GM23338 (cell line): Measurements from ENCODE around the gene ZNF71.

Source experiments
- CREB1 ChIP-seq: fragments of 250-450 bp; sonication (Bioruptor Pico); IDR thresholded peaks from 2 replicates; pipeline ENCODE4 v1.5.0; 2020; ENCODE audit warnings: low read depth, mild to moderate bottlenecking, moderate library complexity
- CTCF ChIP-seq, 2 experiments: fragments of 200-600 bp in 1 of 2; sonication (generic) in 1 of 2; conservative IDR thresholded peaks; 2 replicates each; pipeline versions ENCODE4 v1.5.1 to v1.6.1; 2016 to 2017; ENCODE audit warnings: antibody characterized with exemption in 2 of 2, low read depth in 2 of 2, mild to moderate bottlenecking in 2 of 2, moderate library complexity in 1 of 2
- ETS1 ChIP-seq: IDR thresholded peaks from 2 replicates; pipeline ENCODE4 v1.6.1; 2016; ENCODE audit warnings: antibody characterized with exemption
- EZH2 ChIP-seq: fragments of 200-600 bp; sonication (generic); IDR thresholded peaks from one replicate; pipeline ENCODE4 v1.8.0; 2017; ENCODE audit warnings: antibody characterized with exemption, mild to moderate bottlenecking, low read depth; ENCODE audit not compliant: unreplicated experiment
- EZH2phosphoT487 ChIP-seq: fragments of 200-600 bp; sonication (generic); IDR thresholded peaks from one replicate; pipeline ENCODE4 v1.8.1; 2018; ENCODE audit warnings: antibody characterized with exemption; ENCODE audit not compliant: unreplicated experiment
- JUNB ChIP-seq: IDR thresholded peaks from one replicate; pipeline ENCODE4 v1.6.1; 2016; ENCODE audit warnings: antibody characterized with exemption; ENCODE audit not compliant: unreplicated experiment
- NANOG ChIP-seq: IDR thresholded peaks from 2 replicates; pipeline ENCODE4 v1.6.1; 2016; ENCODE audit warnings: antibody characterized with exemption, borderline replicate concordance
- POLR2AphosphoS5 ChIP-seq: IDR thresholded peaks from 2 replicates; pipeline ENCODE4 v1.6.1; 2016; ENCODE audit warnings: antibody characterized with exemption, low read depth
- REST ChIP-seq: IDR thresholded peaks from one replicate; pipeline ENCODE4 v1.6.1; 2018; ENCODE audit warnings: antibody characterized with exemption; ENCODE audit not compliant: unreplicated experiment
- ZNF114 ChIP-seq: fragments of 250-450 bp; sonication (Bioruptor Pico); IDR thresholded peaks from 2 replicates; pipeline ENCODE4 v1.5.0; 2020; ENCODE audit warnings: mild to moderate bottlenecking, moderate library complexity

- TF ChIP-seq CTCF (conservative IDR thresholded peaks at IDR 0.05; ENCODE audit: low read depth in 2 of 2) (no peak), EZH2phosphoT487 (no peak), NANOG (no peak), ETS1 (no peak), POLR2AphosphoS5 (no peak), EZH2 (no peak), CREB1 (CRISPR knock-in tag) (no peak), REST (peak; percentile 66), JUNB (no peak), ZNF114 (CRISPR knock-in tag) (no peak)
Measured at GRCh38 chr19:56639217-56639616, 44.1 kb downstream of the ZNF71 start.
